K562 (cell line): Measurements from ENCODE around the gene SIRT3. TPM values are rescaled to one million over a fixed set of nuclear protein-coding genes. Genes with fewer than 3 reads are reported as not detected.
A peak's percentile ranks its signal among the peaks of the same experiment; 100 is the strongest.

Source experiments
- KLF1 ChIP-seq: fragments of 450-650 bp; IDR thresholded peaks from 2 replicates; pipeline ENCODE4 v1.6.1; 2016; ENCODE audit warnings: missing genetic modification characterization, missing compliant biosample characterization
- LARP7 ChIP-seq: fragments of 450-650 bp; IDR thresholded peaks from 2 replicates; pipeline ENCODE4 v1.6.1; 2016
- PHF20 ChIP-seq: fragments of 450-650 bp; IDR thresholded peaks from 2 replicates; pipeline ENCODE4 v1.6.1; 2018; ENCODE audit not compliant: partially characterized antibody
- PYGO2 ChIP-seq: fragments of 450-650 bp; IDR thresholded peaks from 2 replicates; pipeline ENCODE4 v1.6.1; 2016; ENCODE audit warnings: mild to moderate bottlenecking, missing genetic modification characterization, moderate library complexity, missing compliant biosample characterization
- SMAD2 ChIP-seq: fragments of 150-350 bp; IDR thresholded peaks from 2 replicates; pipeline ENCODE4 v1.6.1; 2014; ENCODE audit warnings: low read depth, mild to moderate bottlenecking, low read length
- SMARCC2 ChIP-seq: fragments of 450-650 bp; IDR thresholded peaks from 2 replicates; pipeline ENCODE4 v1.6.1; 2017; ENCODE audit warnings: antibody characterized with exemption, moderate library complexity, mild to moderate bottlenecking, low read depth
- SMC3 ChIP-seq: conservative IDR thresholded peaks from 2 replicates; pipeline ENCODE4 v1.6.1; 2011; ENCODE audit warnings: low read depth, low read length, improper control_type of control experiment; ENCODE audit not compliant: insufficient read depth
- TEAD4 ChIP-seq, 2 experiments: sonication (generic) in 1 of 2; formaldehyde crosslinking in 1 of 2; IDR thresholded peaks; 2 replicates each; pipeline versions ENCODE4 v1.6.1 to v1.8.0; 2012 to 2022; ENCODE audit warnings: borderline replicate concordance in 1 of 2, inconsistent platforms in 1 of 2, low read length in 1 of 2, mild to moderate bottlenecking in 1 of 2, missing genetic modification reagents in 1 of 2
- U2AF1 ChIP-seq: fragments of 200-400 bp; formaldehyde crosslinking; optimal IDR thresholded peaks from 2 replicates; pipeline ENCODE3; 2017; ENCODE audit warnings: mild to moderate bottlenecking, low read depth, low read length, moderate library complexity
- ZBTB7A ChIP-seq: IDR thresholded peaks from 2 replicates; pipeline ENCODE4 v1.6.1; 2011; ENCODE audit warnings: low read depth, mild to moderate bottlenecking, low read length, moderate library complexity, borderline replicate concordance; ENCODE audit not compliant: control insufficient read depth
- ZC3H4 ChIP-seq: sonication (generic); formaldehyde crosslinking; IDR thresholded peaks from 2 replicates; pipeline ENCODE4 v1.9.0; 2021; ENCODE audit warnings: missing genetic modification reagents, borderline replicate concordance
- ZEB2 ChIP-seq: fragments of 450-650 bp; IDR thresholded peaks from 2 replicates; pipeline ENCODE4 v1.6.1; 2016
- ZKSCAN3 ChIP-seq: fragments of 250-450 bp; sonication (Bioruptor Pico); IDR thresholded peaks from 2 replicates; pipeline ENCODE4 v1.4.0; 2020
- ZNF140 ChIP-seq: fragments of 250-450 bp; sonication (Bioruptor Pico); IDR thresholded peaks from 2 replicates; pipeline ENCODE4 v1.8.0; 2021; ENCODE audit warnings: moderate library complexity, mild to moderate bottlenecking, inconsistent platforms
- ZNF174 ChIP-seq: fragments of 250-450 bp; sonication (Bioruptor Pico); IDR thresholded peaks from 2 replicates; pipeline ENCODE4 v1.4.0; 2020; ENCODE audit warnings: mild to moderate bottlenecking
- ZNF277 ChIP-seq: fragments of 250-450 bp; sonication (Bioruptor Pico); IDR thresholded peaks from 2 replicates; pipeline ENCODE4 v1.8.0; 2022; ENCODE audit warnings: inconsistent platforms, mild to moderate bottlenecking, moderate library complexity, borderline replicate concordance
- ZNF75A ChIP-seq: fragments of 450-650 bp; formaldehyde crosslinking; IDR thresholded peaks from 2 replicates; pipeline ENCODE4 v1.4.0; 2020; ENCODE audit warnings: mild to moderate bottlenecking
- polyA plus RNA-seq, 8 experiments: library from polyadenylated mRNA; depleted of rRNA in 4 of 8; stranded (reverse) in 5 of 8; unstranded in 3 of 8; fragments of >200 nt; fragmentation: Nextera tagmentation in 2 of 8; fragmentation: Illumina TruSeq in 1 of 8; extraction: Ambion mirVana in 2 of 8; extraction: Trizol in 1 of 8; gene quantifications; 2 replicates each; pipeline versions ENCODE4 v1.2.1 to v1.2.3, GENCODE V29; 2011 to 2014; ENCODE audit warnings: inconsistent platforms in 1 of 8, missing spikeins in 1 of 8
- total RNA-seq, 7 experiments: library from RNA; depleted of rRNA in 6 of 7; stranded (reverse); fragments of >200 nt in 6 of 7; fragmentation: Illumina TruSeq in 2 of 7; extraction: Trizol in 2 of 7; gene quantifications; 2 replicates each; pipeline versions ENCODE4 v1.2.1 to v1.2.3, GENCODE V29; 2011 to 2021; ENCODE audit warnings: low replicate concordance in 1 of 7
- TF ChIP-seq, protein P1 (sequence below): sonication (generic); formaldehyde crosslinking; IDR thresholded peaks from 2 replicates; pipeline ENCODE4 v1.8.0; 2022; ENCODE audit warnings: missing genetic modification reagents, mild to moderate bottlenecking, borderline replicate concordance
- TF ChIP-seq, protein P2 (sequence below): fragments of 450-650 bp; formaldehyde crosslinking; conservative IDR thresholded peaks from 2 replicates; pipeline ENCODE4 v1.4.0; 2022; ENCODE audit warnings: mild to moderate bottlenecking, missing genetic modification characterization
- TF ChIP-seq, protein P3 (sequence below), 3 experiments: IDR thresholded peaks in 2 of 3; conservative IDR thresholded peaks in 1 of 3; 2 replicates each; pipeline ENCODE4 v1.5.1; 2011 to 2012; ENCODE audit warnings: low read length in 3 of 3, mild to moderate bottlenecking in 3 of 3, control low read depth in 2 of 3, improper control_type of control experiment in 1 of 3, inconsistent platforms in 1 of 3, low read depth in 1 of 3, mixed read lengths in 1 of 3, moderate library complexity in 1 of 3; ENCODE audit not compliant: insufficient read depth in 2 of 3
- TF ChIP-seq, protein P4 (sequence below): sonication (generic); formaldehyde crosslinking; IDR thresholded peaks from 2 replicates; pipeline ENCODE4 v1.8.0; 2022; ENCODE audit warnings: mild to moderate bottlenecking, missing genetic modification reagents, borderline replicate concordance

SIRT3 gene
- total and polyA plus RNA-seq, 9 of the 15 experiments (the other 6 are each of a cell fraction or from before 2014, with no cell fraction given): 1.9 to 27.5 (median 14.5) TPM

DNA sequence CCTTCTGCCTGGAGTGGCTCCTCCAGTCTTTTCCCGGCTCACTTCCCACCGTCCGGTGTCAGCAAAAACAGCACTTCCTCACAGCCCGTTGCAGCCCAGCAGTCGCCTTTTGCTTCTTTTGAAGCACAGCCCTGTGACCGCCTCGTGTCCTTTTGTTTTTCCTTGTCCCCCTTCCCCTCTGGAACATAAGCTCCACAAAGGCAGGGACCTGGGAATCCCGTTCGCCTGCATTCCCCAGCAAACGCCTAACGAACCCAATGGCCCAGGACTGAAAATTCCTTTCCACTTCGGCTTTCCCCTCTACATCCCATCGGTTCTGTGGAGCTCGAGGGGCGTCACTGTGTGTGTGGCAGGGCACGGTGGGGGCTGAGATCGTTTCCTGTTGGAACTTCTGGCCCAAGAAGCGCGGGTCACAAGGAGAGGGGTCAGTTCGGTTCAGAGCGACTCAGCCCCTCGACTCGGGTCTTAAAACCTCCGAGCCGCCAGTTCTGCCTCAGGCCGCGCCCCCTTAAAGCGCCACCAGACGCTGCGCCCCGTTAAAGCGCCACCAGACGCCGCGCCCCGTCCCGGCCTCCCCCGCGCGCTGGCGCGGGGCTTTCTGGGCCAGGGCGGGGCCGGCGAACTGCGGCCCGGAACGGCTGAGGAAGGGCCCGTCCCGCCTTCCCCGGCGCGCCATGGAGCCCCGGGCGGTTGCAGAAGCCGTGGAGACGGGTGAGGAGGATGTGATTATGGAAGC lies 27.8 kb downstream of the SIRT3 start (continued):
- no peak for TF ChIP-seq SMAD2
- no peak for TF ChIP-seq LARP7
- no peak for TF ChIP-seq U2AF1
- peak; percentile 78 for TF ChIP-seq ZBTB7A
- TF ChIP-seq ZKSCAN3 (CRISPR knock-in tag): no peak
- TF ChIP-seq, protein P1, sequence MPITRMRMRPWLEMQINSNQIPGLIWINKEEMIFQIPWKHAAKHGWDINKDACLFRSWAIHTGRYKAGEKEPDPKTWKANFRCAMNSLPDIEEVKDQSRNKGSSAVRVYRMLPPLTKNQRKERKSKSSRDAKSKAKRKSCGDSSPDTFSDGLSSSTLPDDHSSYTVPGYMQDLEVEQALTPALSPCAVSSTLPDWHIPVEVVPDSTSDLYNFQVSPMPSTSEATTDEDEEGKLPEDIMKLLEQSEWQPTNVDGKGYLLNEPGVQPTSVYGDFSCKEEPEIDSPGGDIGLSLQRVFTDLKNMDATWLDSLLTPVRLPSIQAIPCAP (CRISPR knock-in tag): no peak
- TF ChIP-seq SMC3: no peak
- TF ChIP-seq, protein P2, sequence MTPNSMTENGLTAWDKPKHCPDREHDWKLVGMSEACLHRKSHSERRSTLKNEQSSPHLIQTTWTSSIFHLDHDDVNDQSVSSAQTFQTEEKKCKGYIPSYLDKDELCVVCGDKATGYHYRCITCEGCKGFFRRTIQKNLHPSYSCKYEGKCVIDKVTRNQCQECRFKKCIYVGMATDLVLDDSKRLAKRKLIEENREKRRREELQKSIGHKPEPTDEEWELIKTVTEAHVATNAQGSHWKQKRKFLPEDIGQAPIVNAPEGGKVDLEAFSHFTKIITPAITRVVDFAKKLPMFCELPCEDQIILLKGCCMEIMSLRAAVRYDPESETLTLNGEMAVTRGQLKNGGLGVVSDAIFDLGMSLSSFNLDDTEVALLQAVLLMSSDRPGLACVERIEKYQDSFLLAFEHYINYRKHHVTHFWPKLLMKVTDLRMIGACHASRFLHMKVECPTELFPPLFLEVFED (CRISPR knock-in tag): no peak
- TF ChIP-seq ZNF75A (CRISPR knock-in tag): no peak
- TF ChIP-seq TEAD4 (IDR thresholded peaks at IDR 0.05; ENCODE audit: low read length): no peak
- TF ChIP-seq TEAD4 (CRISPR knock-in tag; IDR thresholded peaks at IDR 0.05; ENCODE audit: borderline replicate concordance): no peak
- TF ChIP-seq, protein P3, sequence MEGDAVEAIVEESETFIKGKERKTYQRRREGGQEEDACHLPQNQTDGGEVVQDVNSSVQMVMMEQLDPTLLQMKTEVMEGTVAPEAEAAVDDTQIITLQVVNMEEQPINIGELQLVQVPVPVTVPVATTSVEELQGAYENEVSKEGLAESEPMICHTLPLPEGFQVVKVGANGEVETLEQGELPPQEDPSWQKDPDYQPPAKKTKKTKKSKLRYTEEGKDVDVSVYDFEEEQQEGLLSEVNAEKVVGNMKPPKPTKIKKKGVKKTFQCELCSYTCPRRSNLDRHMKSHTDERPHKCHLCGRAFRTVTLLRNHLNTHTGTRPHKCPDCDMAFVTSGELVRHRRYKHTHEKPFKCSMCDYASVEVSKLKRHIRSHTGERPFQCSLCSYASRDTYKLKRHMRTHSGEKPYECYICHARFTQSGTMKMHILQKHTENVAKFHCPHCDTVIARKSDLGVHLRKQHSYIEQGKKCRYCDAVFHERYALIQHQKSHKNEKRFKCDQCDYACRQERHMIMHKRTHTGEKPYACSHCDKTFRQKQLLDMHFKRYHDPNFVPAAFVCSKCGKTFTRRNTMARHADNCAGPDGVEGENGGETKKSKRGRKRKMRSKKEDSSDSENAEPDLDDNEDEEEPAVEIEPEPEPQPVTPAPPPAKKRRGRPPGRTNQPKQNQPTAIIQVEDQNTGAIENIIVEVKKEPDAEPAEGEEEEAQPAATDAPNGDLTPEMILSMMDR (IDR thresholded peaks at IDR 0.05 in 2 of 3, conservative IDR thresholded peaks at IDR 0.05 in 1 of 3; ENCODE audit: insufficient read depth in 2 of 3, low read depth in 1 of 3, low read length in 3 of 3): 0 out of 6 replicates have a peak, but pooled peaks of 1 of the 3 experiments have one; percentile 13
- TF ChIP-seq ZNF174: no peak
- no peak for TF ChIP-seq ZNF140 (CRISPR knock-in tag)
- TF ChIP-seq ZC3H4 (CRISPR knock-in tag): peak; percentile 6; the same call in 1 of the 2 replicates
- no peak for TF ChIP-seq ZEB2
- no peak for TF ChIP-seq KLF1
- peak; percentile 28 for TF ChIP-seq PHF20
- TF ChIP-seq ZNF277: no peak
- TF ChIP-seq SMARCC2: no peak
- TF ChIP-seq PYGO2 (tag): no peak
- TF ChIP-seq, protein P4, sequence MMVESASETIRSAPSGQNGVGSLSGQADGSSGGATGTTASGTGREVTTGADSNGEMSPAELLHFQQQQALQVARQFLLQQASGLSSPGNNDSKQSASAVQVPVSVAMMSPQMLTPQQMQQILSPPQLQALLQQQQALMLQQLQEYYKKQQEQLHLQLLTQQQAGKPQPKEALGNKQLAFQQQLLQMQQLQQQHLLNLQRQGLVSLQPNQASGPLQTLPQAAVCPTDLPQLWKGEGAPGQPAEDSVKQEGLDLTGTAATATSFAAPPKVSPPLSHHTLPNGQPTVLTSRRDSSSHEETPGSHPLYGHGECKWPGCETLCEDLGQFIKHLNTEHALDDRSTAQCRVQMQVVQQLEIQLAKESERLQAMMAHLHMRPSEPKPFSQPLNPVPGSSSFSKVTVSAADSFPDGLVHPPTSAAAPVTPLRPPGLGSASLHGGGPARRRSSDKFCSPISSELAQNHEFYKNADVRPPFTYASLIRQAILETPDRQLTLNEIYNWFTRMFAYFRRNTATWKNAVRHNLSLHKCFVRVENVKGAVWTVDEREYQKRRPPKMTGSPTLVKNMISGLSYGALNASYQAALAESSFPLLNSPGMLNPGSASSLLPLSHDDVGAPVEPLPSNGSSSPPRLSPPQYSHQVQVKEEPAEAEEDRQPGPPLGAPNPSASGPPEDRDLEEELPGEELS (CRISPR knock-in tag): no peak; the same call in 1 of the 2 replicates
